ENCODE data around the gene MTA2.
A peak's percentile ranks its signal among the peaks of the same experiment; 100 is the strongest.
"Not testable (repeated sequence)": the region's sequence is repeated elsewhere in the genome, so short reads cannot be mapped to it uniquely, and the experiment has no call there.

Gene MTA2

DNA sequence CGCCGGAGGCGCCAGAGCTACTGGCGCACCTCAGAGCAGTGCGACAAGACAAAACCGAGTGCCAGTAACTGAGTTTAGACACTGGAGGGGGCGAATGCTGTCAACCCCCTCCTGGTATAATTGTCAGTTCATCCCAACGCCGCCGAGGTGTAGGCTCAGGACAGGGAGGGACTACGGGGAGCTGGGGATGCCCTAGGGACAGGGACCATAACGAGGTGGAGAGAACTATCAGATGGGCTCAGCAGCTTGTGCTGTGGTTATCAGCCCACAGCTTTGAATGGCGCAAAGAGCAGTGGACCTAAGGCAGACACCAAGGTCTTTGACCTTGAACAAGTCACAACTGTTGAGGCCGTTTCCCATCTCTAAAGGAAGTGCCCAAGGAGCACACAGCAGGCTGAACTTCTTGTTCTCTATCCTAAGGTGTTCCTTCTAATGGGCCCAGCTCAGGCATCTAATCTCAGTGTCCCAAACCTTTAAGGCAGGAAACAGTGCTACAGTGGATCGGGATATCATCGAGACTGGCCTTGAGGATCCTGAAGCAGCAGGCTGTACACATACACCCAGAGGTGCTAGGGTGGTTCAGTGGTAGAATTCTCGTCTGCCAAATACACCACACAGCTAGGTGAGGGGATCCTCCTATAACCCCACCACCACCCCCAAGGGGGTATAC lies 9.4 kb downstream of the MTA2 start:
- DNase-seq (ENCODE audit: low spot score), result peak; percentile 47

DNA sequence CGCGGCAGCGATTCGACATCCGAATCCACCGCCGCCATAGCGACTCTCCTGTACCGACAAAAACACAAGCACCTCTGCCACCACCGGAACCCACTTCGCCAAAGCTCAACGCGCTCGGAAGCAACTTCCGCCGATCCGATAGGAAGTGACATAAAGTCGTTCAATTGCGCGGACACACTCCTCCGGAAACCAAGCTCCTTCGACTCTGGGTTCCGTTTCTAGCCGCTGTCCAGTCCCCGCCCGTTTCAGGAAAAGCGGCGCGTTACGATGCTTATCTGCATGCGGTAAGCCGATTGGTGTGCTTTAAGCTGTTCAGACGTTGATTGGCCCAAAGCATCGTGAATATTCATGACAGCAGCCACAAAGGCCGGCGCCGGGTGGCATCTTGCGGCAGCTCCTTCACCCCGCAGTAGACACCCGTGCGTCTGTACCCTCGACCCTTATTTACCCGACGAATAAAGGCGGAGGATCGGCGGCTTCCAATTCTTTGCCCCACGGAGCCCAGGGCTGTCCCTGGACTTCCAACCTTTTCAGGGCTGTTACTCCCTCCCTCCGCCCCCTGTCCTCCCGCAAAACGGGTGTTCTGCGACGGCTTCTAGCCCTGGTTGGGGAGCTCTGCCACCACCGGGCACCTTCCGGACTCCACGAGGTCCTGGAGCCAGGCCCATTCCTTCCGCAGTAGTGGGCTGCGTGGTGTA lies 10.1 kb downstream of the MTA2 start, which contains the start of gene TUT1:
Gene TUT1, minus strand, starts transcription at position 76 of the 698 bp plus-strand sequence. Its CDS starts 38 bp downstream, at position 38.
- DNase-seq (ENCODE audit: low spot score), result peak; percentile 99

- DNase-seq (ENCODE audit: low spot score), result no peak
These were observed 12.6 kb downstream of the MTA2 start for GRCh38 chr11:62588966-62589637.

GRCh38 chr11:62585356-62585755 lies 16.3 kb downstream of the MTA2 start:
- not testable (repeated sequence) for DNase-seq (ENCODE audit: low spot score)

DNA sequence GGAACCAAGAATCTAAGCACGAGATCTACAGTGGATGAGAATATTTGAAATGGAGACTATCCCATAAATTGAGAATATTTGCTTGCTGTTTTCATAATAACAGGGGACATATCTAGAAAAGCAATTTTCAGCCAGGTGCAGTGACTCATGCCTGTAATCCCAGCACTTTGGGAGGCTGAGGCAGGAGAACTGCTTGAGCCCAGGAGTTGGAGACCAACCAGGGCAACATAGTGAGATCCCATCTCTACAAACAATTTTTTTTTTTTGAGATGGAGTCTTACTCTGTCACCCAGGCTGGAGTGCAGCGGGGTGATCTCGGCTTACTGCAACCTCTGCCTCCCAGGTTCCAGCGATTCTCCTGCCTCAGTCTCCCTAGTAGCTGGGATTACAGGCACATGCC lies 19.9 kb downstream of the MTA2 start:
- DNase-seq (ENCODE audit: low spot score), result not testable (repeated sequence)

GRCh38 chr11:62580959-62581715 lies 20.5 kb downstream of the MTA2 start:
- DNase-seq (ENCODE audit: low spot score), result no peak

- no peak for DNase-seq (ENCODE audit: low spot score)
These were observed 22.4 kb downstream of the MTA2 start for GRCh38 chr11:62579252-62579651.

DNA sequence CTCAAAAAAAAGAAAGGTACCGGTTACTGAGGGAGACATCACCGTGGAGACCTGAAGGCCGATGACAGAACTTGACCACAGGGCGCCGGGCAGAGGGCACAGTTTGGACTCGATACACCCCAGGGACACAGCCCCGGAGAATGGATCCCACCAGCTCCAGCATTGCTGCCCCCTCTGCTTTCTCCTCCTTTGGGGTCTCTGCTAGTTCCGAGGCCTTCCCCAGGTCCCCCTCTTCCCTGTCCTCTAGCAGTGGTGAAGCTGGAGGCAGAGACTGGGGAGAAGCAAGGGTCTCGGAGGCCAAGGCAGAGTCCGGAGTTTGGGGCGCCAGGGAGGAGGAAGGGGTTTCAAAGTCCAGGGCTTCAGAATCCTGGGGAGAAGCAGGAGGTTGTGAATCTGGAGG lies 23.1 kb downstream of the MTA2 start:
- DNase-seq (ENCODE audit: low spot score), result no peak

DNA sequence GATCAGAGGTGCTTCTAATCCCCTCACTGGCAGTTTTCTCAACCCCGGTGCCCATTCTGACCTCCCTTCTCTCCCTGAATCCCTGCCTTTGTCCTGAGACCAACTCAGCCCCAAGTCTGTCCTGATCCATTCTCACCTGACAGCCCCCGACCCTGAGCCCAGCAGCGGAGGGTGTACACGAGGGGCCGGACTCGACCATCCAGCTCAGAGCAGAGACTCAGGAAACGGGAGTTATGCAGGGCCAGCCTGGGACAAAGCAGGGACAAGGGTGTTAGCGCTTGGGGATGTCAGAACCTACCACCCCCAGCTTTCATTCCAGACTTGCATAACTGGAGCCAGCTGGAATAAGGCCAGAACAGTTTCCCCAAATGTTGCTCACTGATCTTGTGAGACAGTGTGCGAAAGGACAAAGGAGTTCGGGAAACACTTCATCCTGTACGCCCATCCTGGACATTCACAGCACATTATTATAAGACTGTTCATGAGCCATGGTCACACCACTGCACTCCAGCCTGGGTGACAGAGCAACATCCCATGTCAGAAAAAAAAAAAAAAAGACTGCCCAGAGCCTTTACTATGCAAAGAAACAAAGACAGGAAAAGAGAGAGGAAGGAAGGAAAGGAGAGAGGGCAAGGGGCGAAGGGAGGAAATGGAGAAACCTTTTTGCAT lies 24.5 kb downstream of the MTA2 start:
- no peak for DNase-seq (ENCODE audit: low spot score)

- no peak for DNase-seq (ENCODE audit: low spot score)
These were observed 25.8 kb downstream of the MTA2 start for GRCh38 chr11:62575837-62576236.

GRCh38 chr11:62575156-62575555 lies 26.5 kb downstream of the MTA2 start:
- no peak for DNase-seq (ENCODE audit: low spot score)

- DNase-seq (ENCODE audit: low spot score), result no peak
These were observed 27.1 kb downstream of the MTA2 start for GRCh38 chr11:62574363-62575071.

DNA sequence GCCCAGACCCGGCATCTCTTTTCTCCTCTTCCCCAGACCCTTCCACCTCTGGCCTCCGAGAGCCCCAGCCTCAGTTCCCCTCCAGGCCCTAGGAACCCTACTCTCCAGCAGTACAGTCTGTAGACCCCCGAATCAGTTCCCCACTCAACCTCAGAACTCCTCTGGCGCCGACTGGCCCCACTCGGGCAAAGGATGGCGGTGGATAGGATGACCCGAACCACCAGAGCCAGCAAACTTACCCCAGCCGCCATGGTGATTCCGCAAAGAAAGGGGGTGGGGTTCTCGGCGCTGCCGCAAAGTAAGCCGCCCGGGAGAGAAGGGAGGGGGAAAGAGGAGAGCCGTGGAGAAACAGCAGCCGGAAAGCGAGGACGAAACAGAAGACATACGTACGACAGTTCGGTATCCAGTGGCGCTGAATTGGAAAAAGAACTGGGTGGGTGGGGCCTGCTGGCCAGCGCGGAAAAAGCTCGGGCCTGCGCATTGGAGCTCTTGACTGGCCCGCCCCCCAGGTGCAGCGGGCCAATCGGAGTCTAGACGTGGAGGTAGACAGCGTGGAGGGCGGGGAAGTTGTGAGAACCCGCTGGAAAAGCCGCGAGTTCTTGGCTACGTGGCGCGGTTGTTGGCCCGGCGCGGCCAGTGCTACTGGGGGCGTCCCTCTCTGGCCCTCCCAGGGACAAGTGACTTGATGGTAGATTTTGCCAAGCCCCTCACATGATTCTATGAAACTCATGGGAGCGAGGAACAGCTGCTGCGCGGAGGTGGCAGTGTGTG lies 27.9 kb downstream of the MTA2 start, which contains the start of gene EEF1G:
Gene EEF1G, minus strand, starts transcription at position 300 of the 771 bp plus-strand sequence. Its CDS starts 49 bp downstream, at position 251.
- peak; percentile 100 for DNase-seq (ENCODE audit: low spot score)

DNA sequence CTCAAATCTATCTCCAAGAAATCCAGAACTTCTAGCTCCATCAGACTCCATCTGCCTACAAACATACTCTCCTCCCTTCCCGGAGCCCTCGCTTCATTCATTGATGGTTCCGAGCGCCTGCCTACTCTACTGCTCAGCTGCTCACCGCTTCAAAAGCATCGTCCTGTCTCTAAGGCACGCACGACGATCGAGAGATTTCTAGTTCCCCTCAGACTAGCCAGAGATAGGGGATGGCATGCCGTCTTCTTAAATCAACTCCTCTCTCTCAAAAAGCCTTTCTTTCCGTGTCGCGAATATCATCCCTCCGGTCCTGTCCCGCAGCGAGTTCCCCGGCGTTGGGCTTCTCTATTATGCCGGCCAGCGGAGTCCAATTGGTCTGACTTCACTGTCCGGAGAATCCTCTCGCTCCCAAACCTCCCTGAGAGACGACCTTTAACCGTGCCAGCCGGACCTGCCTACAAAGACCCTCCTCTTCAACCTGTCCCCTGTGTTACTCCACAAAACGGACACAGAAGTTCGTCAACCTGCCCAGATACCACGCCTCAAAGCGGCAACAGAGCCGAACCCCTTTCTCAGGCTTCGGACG lies 28.6 kb downstream of the MTA2 start:
- DNase-seq (ENCODE audit: low spot score), result peak; percentile 27

DNA sequence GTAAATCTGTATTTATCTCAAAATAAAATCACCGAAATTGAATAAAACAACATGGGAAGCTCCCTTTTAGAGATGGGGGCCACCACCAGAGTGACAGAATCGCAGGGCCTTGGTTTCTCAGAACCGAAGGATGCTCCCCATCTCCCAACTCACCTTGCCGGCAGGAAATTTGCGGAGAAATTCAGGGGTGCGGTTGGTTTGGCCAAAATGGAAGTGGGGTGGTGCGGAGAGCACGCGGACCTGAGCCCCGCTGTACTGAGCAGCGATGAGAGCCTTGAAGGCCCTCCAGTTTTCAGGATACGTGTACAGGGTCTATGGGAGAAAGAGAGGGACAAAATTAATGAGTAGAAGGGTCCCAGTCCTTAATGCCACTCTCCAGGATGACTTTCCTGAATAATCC lies 29.2 kb downstream of the MTA2 start:
- no peak for DNase-seq (ENCODE audit: low spot score)

- not testable (repeated sequence) for DNase-seq (ENCODE audit: low spot score)
These were observed 30.2 kb downstream of the MTA2 start for GRCh38 chr11:62571493-62571892.

DNA sequence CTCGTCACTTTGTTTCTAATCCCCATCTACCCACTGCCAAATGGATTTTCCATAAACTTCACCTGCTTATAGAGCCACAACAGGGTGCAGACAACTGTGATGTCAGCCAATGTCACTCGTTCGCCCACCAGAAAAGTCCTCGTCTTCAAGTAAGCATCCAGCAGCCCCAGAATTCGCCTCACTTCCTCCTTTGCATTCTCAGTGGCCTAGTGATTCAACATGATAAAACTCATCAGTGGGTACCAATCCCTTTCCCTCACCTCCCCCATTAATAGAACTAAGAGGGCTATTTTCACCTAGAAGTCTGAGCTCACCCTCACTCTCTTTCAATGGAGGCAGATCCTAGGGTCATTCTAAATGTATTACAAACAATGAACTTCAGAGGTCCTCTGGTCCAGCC lies 30.8 kb downstream of the MTA2 start:
- not testable (repeated sequence) for DNase-seq (ENCODE audit: low spot score)

GRCh38 chr11:62569611-62570010 lies 32.1 kb downstream of the MTA2 start:
- no peak for DNase-seq (ENCODE audit: low spot score)

DNA sequence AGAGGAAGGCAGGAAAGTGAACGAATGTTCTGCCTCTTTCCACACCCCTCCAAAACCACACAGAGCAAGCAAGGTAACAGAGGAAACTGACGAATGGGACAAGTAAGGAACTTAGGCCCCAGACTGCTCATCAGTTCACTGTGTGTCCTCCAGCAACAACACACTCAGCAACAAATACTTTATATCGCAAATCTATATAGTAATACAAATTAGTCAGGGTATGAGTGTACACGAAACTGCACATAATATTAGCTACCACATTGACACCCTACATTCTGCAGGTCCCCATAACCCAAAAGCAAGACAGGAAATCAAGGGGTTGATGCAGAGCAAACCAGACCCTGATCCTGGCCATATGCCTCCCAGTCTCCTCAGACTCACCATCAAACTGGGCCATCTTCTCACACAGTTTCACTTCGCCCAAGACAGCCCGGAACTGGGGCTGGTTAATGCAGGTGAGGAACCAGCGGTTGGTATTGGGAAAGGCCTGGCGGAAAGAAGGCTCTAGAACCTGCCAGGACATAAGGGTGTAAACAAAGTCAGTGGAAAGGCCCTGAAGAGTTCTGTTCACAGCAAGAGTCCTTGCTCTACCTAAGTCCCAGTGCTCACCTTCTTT lies 34.5 kb downstream of the MTA2 start:
- no peak for DNase-seq (ENCODE audit: low spot score)

Data from hematopoietic multipotent progenitor cell treated with erythropoietin and hydrocortisone succinate and interleukin-3 and kit ligand, for 15 days (in vitro differentiated cells).